Body of pancreas (tissue), 4 donors: ENCODE results near the gene CDH12. TPM values are rescaled to one million over a fixed set of nuclear protein-coding genes. Genes with fewer than 3 reads are reported as not detected.

Experiments used
- ATAC-seq: fragments of 150-250 bp; one replicate; pipeline ENCODE4 v1.9.1; 2016
- DNase-seq, 4 donors: peaks; one replicate each; pipeline ENCODE4 v3.0.0-alpha.2; 2019
- H3K27ac ChIP-seq, 4 donors: fragments of 200-600 bp; sonication (generic); 1 replicate in 3 of 4; 2 replicates in 1 of 4; pipeline versions ENCODE4 v1.5.1 to v1.6.1; 2016 to 2019; ENCODE audit warnings: mild to moderate bottlenecking in 1 of 4, mixed read lengths in 1 of 4, moderate library complexity in 1 of 4
- H3K27me3 ChIP-seq, 2 donors: fragments of 200-600 bp; sonication (generic); one replicate each; pipeline ENCODE4 v1.6.0; 2016; ENCODE audit warnings: mild to moderate bottlenecking in 1 of 2
- H3K36me3 ChIP-seq, 2 donors: fragments of 200-600 bp; sonication (generic); replicated peaks in 1 of 2; 2 replicates each; pipeline ENCODE4 v1.5.1; 2016; ENCODE audit warnings: low read depth in 2 of 2; ENCODE audit not compliant: insufficient read depth in 1 of 2
- H3K4me1 ChIP-seq: fragments of 200-600 bp; sonication (generic); one replicate; pipeline ENCODE4 v1.6.0; 2016
- H3K4me3 ChIP-seq, 2 donors: fragments of 200-600 bp; sonication (generic); 1 replicate in 1 of 2; 2 replicates in 1 of 2; pipeline ENCODE4 v1.5.1; 2016 to 2019
- H3K9me3 ChIP-seq, 3 donors: fragments of 200-600 bp; sonication (generic); 1 replicate in 2 of 3; 2 replicates in 1 of 3; pipeline ENCODE4 v1.5.1; 2016
- POLR2A ChIP-seq, 3 donors: fragments of 450-650 bp; IDR thresholded peaks; one replicate each; pipeline ENCODE4 v1.6.1; 2016; ENCODE audit warnings: antibody characterized with exemption in 3 of 3, mild to moderate bottlenecking in 2 of 3
- WGBS, 2 donors: methylation state at CpG; one replicate each; pipeline ENCODE4 v1.1.5; 2017; 5-methylcytosine and 5-hydroxymethylcytosine counted together
- intact Hi-C: fragments of 100-400 bp; cut with DNase I; formaldehyde crosslinking; loops from one replicate; pipeline ENCODE4 v1.15.1; 2023
- total RNA-seq, 2 donors: library from RNA; depleted of rRNA; stranded (reverse); fragments of >200 nt; gene quantifications; one replicate each; pipeline ENCODE4 v1.1.0, GENCODE V29; 2016
- TF ChIP-seq, protein P1 (sequence below), 7 experiments: fragments of 450-650 bp in 4 of 7; fragments of 200-600 bp in 3 of 7; sonication (generic) in 3 of 7; IDR thresholded peaks; one replicate each; pipeline ENCODE4 v1.5.1; 2016 to 2019; ENCODE audit warnings: antibody characterized with exemption in 7 of 7

The CDH12 gene
- total RNA-seq, 2 donors from 2014 or later: not detected

DNA sequence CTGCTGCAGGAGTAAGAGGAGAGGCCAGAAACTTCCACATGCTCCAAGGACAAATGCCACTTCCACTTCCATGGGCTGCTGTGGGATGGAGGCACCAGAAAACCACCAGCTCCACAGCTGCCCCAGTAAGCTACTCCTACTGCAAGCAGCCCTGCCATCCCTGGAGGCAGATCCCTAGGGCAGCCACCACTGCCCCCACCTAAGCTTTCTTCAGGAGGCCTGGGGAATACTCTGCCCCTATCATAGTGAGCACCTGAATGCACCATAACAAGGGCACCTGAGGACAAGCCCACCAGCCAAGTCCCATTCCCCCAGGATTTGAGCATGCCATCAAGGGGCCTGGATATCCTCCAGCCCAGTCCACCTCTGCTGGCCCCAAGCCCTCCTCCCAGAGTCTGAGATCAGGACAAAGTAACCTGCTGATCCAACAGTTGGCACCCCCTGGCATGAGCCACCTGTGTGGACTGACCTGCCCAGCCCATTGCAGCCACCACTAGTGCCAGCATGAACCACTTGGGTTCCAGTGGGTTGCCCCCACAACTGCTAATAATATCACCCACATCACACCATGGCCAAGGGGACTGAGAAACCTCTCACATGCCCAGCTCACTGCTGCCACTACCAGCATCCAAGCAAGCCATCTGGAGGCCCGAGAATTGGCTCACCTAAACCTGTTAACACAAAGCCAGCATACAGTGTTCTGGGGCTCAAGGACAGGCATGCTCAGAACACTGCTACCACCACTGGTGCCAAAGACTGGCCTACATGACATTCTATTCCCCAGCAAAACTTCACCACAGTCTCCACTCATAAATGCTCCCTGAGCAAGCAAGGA, 480.1 kb downstream of the CDH12 start:
- intact Hi-C loops: no loop called here
- H3K4me1 ChIP-seq: no peaks in the 10 kb centered on the region
- TF ChIP-seq, protein P1, sequence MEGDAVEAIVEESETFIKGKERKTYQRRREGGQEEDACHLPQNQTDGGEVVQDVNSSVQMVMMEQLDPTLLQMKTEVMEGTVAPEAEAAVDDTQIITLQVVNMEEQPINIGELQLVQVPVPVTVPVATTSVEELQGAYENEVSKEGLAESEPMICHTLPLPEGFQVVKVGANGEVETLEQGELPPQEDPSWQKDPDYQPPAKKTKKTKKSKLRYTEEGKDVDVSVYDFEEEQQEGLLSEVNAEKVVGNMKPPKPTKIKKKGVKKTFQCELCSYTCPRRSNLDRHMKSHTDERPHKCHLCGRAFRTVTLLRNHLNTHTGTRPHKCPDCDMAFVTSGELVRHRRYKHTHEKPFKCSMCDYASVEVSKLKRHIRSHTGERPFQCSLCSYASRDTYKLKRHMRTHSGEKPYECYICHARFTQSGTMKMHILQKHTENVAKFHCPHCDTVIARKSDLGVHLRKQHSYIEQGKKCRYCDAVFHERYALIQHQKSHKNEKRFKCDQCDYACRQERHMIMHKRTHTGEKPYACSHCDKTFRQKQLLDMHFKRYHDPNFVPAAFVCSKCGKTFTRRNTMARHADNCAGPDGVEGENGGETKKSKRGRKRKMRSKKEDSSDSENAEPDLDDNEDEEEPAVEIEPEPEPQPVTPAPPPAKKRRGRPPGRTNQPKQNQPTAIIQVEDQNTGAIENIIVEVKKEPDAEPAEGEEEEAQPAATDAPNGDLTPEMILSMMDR (IDR thresholded peaks at IDR 0.05): no peak
- no peak for TF ChIP-seq POLR2A (IDR thresholded peaks at IDR 0.05)
- 40 to 56% methylated on average over 1 of the region's 1 CpG for WGBS, 2 donors
- H3K27me3 ChIP-seq: no peaks in the 10 kb centered on the region
- no peaks in the 10 kb centered on the region for H3K9me3 ChIP-seq
- no peak overlapping the region for H3K4me3 ChIP-seq
- ATAC-seq: no peak
- H3K36me3 ChIP-seq: no peaks in the 10 kb centered on the region
- no peak for DNase-seq
- H3K27ac ChIP-seq: no peak overlapping the region

GRCh38 chr5:22372376-22372775, 480.8 kb downstream of the CDH12 start:
- Histone ChIP-seq H3K4me3 (no peak overlapping the region), H3K9me3 (no peaks in the 10 kb centered on the region), H3K36me3 (no peaks in the 10 kb centered on the region), H3K4me1 (no peaks in the 10 kb centered on the region), H3K27me3 (no peaks in the 10 kb centered on the region), H3K27ac (no peak overlapping the region)
- no peak for TF ChIP-seq POLR2A (IDR thresholded peaks at IDR 0.05)
- TF ChIP-seq, protein P1 (IDR thresholded peaks at IDR 0.05): no peak
- 69 to 75% methylated on average over 8 of the region's 8 CpGs for WGBS, 2 donors
- DNase-seq (no peak), ATAC-seq (no peak)
- intact Hi-C loops: no loop called here

DNA sequence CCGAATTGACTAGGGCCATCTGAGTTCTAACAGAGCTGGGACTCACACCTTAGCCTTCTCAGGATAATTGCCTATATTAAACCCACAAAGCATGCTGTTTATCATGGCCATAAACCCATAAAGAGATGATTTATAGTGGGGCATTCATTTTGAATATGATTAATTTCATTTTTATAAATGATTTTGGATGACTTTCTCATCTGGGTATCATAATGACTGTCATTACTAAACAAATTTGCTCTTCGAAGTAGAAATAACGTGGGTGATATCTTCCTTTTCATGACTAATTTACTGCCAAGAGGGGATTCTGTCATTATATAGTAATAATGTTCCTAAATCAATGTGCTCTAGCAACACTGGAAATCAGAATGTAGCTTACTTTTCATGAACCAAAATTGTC, 498.2 kb downstream of the CDH12 start:
- Histone ChIP-seq H3K9me3 (no peaks in the 10 kb centered on the region), H3K36me3 (no peaks in the 10 kb centered on the region), H3K27ac (no peak overlapping the region), H3K4me1 (no peaks in the 10 kb centered on the region), H3K27me3 (no peaks in the 10 kb centered on the region), H3K4me3 (no peak overlapping the region)
- ATAC-seq (no peak), DNase-seq (no peak)
- intact Hi-C loops: no loop called here
- TF ChIP-seq, protein P1 (IDR thresholded peaks at IDR 0.05): no peak
- 21 to 28% methylated on average over 3 of the region's 3 CpGs for WGBS, 2 donors

DNA sequence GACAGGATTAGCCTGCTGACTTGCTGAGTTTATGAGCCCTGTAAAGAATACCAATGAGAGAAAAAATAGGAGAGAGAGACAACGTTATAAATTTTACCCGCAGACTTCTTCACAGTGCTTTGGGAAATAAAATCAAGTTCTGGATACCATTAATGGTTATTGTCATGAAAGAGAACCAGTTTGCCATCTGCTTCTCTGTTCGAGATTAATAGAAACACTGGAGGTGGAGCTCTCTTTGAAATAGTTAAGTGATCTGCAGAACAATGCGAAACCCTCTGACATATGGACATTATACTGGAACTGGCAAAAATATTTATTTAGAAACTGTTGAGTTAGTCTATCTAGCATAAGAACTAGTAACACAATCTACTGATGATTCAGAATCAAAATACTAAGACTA, 500.7 kb downstream of the CDH12 start:
- ATAC-seq: no peak
- Histone ChIP-seq H3K4me3 (no peak overlapping the region), H3K27me3 (no peaks in the 10 kb centered on the region), H3K27ac (no peak overlapping the region), H3K9me3 (no peaks in the 10 kb centered on the region), H3K4me1 (no peaks in the 10 kb centered on the region), H3K36me3 (no peaks in the 10 kb centered on the region)
- intact Hi-C loops: no loop called here
- 59 to 60% methylated on average over 4 of the region's 4 CpGs for WGBS, 2 donors
- DNase-seq: no peak
- TF ChIP-seq, protein P1 (IDR thresholded peaks at IDR 0.05): no peak

DNA sequence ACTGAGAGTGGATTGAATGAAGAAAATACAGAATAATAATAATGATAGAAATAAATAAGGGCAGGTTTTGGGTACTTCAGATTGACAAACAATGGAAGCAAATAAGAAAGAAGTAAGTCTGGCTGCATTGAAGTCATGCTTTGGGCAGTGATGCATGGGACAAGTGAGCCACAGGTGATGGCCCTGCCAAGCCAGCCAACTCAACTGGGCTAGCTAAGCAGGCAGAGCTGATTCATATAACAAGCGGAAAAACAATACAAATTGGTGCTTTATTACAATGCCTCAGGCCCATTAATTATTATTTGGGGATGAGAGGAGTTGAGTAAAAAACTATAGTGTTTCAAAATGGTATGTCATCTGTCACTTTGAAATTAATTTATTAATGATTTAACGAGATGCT, 502.0 kb downstream of the CDH12 start:
- H3K4me1 ChIP-seq: no peaks in the 10 kb centered on the region
- WGBS, 2 donors: 48 to 50% methylated on average over 2 of the region's 2 CpGs
- no peaks in the 10 kb centered on the region for H3K36me3 ChIP-seq
- no peaks in the 10 kb centered on the region for H3K9me3 ChIP-seq
- TF ChIP-seq, protein P1 (IDR thresholded peaks at IDR 0.05): no peak
- no peak for TF ChIP-seq POLR2A (IDR thresholded peaks at IDR 0.05)
- ATAC-seq (no peak), DNase-seq (no peak)
- H3K27ac ChIP-seq: no peak overlapping the region
- H3K27me3 ChIP-seq: no peaks in the 10 kb centered on the region
- intact Hi-C loops: no loop called here
- H3K4me3 ChIP-seq: no peak overlapping the region
